SU-DHL-6 (cell line): ENCODE data around the gene NOX4.
"Not testable (repeated sequence)": the region's sequence is repeated elsewhere in the genome, so short reads cannot be mapped to it uniquely, and the experiment has no call there.

Experiments
- EZH2phosphoT487 ChIP-seq: fragments of 200-600 bp; sonication (generic), shearing (Covaris generic); conservative IDR thresholded peaks from 2 replicates; pipeline ENCODE4 v1.6.1; 2018; ENCODE audit warnings: mild to moderate bottlenecking, antibody characterized with exemption, low read length, moderate library complexity, mixed read lengths
- TF ChIP-seq, protein P1 (sequence below): fragments of 200-600 bp; sonication (generic); IDR thresholded peaks from one replicate; pipeline ENCODE4 v1.5.1; 2017; ENCODE audit warnings: antibody characterized with exemption, mild to moderate bottlenecking, low read length, moderate library complexity; ENCODE audit not compliant: insufficient read depth, poor library complexity, severe bottlenecking

DNA sequence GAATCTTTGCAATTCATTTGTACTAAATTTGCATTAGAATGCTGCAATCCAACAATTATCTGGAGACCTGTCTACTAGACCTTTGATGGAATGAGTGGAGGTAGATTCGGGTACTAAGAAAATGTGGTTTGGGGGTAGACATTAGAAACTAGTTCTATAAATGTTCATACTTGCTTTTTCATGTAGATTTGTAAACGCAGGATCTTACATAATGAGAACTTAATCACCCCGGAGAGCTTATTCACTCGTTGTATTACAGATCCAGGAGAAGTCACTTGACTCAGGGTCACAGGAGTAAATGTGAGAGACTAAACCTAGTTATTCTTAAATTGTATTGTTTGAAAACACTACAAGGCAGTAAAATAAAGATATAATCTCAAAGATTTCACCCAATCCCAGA, 159.2 kb downstream of the NOX4 start:
- TF ChIP-seq, protein P1, sequence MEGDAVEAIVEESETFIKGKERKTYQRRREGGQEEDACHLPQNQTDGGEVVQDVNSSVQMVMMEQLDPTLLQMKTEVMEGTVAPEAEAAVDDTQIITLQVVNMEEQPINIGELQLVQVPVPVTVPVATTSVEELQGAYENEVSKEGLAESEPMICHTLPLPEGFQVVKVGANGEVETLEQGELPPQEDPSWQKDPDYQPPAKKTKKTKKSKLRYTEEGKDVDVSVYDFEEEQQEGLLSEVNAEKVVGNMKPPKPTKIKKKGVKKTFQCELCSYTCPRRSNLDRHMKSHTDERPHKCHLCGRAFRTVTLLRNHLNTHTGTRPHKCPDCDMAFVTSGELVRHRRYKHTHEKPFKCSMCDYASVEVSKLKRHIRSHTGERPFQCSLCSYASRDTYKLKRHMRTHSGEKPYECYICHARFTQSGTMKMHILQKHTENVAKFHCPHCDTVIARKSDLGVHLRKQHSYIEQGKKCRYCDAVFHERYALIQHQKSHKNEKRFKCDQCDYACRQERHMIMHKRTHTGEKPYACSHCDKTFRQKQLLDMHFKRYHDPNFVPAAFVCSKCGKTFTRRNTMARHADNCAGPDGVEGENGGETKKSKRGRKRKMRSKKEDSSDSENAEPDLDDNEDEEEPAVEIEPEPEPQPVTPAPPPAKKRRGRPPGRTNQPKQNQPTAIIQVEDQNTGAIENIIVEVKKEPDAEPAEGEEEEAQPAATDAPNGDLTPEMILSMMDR: not testable (repeated sequence)
- TF ChIP-seq EZH2phosphoT487: not testable (repeated sequence)
